Measurements from ENCODE around the gene RIOK2.

DNA sequence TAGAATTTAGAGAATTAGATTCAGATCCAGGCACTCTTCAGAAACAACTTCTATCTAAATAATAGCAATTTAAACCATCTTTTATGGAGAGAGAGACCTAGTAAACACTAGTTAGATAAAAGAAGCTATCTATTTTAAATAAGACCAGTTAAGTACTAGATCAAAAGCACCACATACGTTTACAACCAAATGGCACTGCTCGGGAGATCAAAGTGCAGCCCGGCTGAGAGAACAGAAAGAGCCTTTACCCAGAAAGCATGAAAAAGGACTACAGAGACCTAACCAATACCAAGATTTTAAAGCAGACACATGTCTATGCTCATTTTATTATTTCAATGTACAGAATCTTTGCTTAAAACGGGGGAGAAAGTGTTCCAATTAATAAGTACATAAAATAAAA, 71.4 kb downstream of the RIOK2 start:
- TF ChIP-seq POLR2A (IDR thresholded peaks at IDR 0.05): no peak
- TF ChIP-seq, protein P1, sequence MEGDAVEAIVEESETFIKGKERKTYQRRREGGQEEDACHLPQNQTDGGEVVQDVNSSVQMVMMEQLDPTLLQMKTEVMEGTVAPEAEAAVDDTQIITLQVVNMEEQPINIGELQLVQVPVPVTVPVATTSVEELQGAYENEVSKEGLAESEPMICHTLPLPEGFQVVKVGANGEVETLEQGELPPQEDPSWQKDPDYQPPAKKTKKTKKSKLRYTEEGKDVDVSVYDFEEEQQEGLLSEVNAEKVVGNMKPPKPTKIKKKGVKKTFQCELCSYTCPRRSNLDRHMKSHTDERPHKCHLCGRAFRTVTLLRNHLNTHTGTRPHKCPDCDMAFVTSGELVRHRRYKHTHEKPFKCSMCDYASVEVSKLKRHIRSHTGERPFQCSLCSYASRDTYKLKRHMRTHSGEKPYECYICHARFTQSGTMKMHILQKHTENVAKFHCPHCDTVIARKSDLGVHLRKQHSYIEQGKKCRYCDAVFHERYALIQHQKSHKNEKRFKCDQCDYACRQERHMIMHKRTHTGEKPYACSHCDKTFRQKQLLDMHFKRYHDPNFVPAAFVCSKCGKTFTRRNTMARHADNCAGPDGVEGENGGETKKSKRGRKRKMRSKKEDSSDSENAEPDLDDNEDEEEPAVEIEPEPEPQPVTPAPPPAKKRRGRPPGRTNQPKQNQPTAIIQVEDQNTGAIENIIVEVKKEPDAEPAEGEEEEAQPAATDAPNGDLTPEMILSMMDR (IDR thresholded peaks at IDR 0.05): no peak
